Measurements from ENCODE around the gene HOXD13.

Gene HOXD13

GRCh38 chr2:176081376-176081836 lies 11.1 kb upstream of the HOXD13 start:
- no peak for DNase-seq

DNA sequence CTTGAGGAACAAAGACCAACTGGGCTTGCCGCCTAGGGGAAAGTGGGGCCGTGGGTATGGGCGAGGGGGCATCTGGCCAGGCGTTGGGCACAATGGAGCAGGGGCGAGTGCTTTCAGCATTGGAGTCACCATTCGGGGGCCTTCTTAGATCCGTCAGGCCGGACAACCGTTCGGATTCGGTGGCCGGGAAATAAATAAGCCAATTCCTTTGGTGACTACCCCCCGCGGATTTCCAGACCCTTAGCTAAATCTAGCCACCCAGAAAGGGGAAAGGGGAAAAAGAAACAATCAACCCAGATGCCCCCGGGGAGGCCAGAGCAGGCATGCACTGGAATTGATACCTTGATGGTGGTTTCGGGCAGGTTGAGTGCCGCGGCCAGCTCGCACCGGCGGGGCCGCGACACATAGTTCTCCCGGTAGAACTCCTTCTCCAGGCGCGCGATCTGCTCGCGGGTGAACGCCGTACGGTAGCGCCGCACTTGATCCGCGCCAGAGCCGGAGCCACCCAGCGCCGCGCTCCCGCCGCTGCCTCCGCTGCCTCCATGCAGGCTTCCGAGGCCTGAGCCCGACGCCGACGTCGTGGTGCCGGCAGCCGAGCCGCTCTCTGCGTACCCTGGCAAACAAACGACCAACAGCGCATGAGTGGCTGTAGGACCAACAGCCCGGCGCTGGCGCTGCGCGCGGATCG lies 10.5 kb upstream of the HOXD13 start:
- DNase-seq = peak in 1 of 6 experiments; percentile 24

- no peak for DNase-seq
Observed at GRCh38 chr2:176082525-176082823, 10.0 kb upstream of the HOXD13 start.

DNA sequence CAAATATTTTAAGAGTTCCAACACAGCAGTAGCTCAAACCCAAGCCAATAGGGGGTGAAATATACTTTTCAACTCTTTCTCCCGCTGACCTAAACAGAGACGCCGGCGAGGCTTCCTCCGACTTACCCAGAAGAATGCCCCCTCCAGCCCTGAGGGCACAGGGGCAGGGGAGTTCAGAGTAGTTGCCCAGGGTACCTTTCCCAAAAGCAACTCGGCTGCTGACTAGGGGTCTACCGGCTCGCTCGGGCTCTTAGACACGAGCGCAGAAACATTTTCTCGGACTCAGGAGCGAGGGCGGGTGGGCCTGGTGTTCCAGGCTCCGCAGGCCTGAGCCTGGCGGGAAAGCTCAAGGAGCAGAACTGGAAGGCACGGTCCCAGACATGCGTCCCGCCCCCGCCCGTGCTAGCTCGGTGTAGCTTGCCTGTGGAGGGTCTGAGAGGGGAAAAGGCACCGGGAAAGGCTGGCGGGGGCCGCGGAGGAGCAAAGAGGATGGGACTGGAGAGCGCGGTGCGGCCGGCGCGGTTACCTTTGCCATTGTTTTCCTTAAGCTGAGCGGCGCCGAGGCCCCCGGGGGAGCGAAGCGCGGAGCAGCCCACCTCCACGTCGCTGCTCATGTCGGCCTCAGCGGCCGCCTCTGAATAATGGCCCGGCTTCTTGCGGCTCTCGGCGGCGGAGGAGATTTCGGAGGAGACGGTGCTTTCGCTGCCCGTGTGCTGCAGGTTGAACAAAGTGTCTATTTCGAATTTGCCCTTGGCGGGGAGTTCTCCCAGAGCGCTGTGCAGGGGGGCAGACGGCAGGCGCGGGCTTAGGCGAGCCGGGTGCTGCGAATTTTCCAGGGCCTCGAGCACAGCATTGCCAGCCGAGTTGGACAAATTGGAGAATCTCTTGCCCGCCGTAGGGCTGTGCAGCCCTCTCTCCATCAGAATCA lies 9.4 kb upstream of the HOXD13 start:
- DNase-seq = peak in 1 of 6 experiments; percentile 36

GRCh38 chr2:176083796-176084261 lies 8.7 kb upstream of the HOXD13 start, which contains the start of gene EVX2:
Gene EVX2, minus strand, starts transcription at chr2:176083962. Its CDS starts 186 bp downstream, at chr2:176083776.
- DNase-seq = no peak

DNA sequence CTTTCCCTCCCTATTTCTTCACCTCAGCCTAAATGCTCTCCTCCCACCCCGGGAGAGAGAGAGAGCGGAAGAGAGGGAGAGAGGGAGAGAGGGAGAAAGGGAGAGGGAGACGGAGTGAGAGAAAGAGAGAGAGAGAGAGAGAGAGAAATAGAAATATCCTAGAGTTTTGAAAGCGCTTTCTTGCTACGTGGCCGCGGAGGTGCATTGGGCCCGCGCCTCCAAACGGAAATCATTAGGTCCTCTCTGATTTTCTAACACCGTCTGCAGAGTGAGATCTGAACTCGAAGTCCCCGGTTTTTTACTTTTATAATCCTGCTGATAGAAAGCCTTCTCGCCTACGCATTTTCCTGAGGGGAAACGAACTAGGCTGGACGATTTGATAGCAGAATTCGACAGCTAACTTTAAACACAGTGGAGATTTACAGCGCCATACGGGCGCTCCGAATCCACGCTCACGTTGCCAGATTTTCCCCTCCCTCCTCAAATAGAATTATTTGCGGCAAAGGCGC lies 7.9 kb upstream of the HOXD13 start:
- no peak for DNase-seq

DNA sequence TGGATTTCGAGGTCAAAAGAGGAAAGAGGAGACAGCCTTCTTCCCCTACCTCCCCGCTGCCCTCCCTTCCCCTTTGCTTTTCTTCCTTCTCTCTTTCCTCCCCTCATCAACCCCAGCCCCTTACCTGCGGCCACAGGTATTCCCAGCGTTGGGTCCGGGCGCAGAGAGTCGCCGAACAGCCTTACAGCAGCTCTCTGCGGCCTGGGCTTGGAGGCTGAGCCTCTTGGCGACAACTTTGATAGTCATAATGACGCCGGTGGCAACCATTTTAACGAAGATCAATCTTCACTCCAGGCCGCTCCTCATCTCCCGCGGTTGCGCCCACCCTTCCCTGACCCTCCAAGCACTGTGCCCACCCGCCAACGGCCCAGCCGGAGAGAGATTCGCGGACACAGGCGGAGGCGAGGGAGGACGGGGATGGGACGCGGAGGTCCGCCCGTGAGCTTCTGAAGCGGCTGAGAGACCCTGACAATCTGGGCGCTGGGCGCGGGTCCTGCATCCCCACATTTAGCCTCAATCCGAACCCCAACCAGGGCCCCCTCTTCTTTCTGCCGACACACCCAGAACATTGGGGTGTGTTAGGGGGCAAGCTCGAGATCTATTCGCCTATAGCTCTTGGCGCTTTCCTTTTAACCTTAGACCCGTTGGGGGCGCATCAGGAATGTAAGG lies 7.3 kb upstream of the HOXD13 start:
- DNase-seq = peak in 1 of 6 experiments; percentile 34

DNA sequence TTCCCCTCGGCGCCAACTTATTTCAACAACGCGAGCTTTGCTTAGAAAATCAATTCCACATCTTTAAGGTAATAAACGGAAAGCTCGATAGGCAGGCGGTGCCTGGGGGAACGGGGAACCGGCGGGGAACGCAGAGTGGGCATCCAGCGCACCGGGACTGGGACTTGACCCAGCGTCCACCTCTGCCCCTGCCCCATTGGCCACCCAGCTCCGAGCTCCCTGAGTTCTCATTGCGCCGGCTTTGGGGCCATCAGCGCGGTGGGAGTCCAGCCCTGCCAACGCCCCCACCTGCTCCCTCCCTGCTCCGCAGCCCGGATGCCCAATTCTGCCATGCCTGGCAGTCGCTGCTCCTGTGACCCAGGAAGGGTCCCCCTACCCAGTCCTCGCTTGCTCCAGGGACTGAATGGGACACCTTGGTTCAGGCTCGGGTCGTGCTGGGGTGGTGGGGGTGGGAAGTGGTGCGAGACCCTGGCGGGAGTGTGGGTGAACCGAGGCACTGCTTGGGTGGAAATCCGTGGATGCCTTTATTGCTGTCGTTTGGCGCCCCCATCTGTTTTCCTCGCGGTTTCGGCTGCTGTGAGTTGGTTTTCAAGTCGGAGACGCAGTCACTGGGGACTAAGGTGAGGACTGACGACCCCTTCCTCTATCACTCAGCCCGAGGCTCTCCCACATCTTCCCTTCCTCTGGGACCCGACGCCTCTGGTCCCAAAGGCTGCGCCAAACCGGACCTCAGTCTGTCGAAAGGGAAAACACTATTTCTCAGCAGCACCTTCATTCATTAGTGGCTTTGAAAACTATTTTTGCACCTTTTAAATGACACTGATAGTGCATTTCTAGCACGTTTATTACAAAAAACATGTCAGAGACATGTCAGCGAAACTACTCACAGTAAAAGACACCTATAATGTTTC lies 6.4 kb upstream of the HOXD13 start:
- no peak for DNase-seq

DNA sequence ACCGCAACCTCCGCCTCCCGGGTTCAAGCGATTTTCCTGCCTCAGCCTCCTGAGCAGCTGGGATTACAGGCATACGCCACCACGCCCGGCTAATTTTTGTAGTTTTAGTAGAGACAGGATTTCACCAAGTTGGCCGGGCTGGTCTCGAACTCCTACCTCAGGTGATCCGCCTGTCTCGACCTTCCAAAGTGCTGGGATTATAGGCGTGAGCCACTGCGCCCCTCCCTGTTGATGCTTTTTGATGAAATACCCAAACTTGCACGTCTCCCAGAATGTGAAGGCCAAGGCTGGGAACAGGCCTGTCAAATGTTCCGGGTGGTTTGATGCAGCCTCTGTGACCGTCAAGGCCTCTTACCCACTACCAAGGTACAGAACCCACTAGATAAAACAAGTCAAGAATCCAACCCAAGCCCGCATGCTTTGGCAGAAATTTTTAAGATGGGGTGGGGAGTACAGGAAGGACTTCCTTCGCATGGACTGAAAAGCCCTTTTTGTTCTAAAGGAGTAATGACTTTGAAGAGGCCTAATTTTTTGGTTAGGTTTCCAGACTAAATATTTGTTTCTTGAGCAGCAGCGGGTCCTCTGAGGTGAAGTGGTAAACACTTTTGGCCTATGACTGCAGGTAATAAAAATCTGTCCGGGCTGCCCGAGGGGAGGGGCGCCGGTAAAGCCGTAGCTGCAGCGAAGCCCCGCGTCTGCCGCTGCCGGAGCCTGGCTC lies 5.0 kb upstream of the HOXD13 start:
- DNase-seq = no peak

DNA sequence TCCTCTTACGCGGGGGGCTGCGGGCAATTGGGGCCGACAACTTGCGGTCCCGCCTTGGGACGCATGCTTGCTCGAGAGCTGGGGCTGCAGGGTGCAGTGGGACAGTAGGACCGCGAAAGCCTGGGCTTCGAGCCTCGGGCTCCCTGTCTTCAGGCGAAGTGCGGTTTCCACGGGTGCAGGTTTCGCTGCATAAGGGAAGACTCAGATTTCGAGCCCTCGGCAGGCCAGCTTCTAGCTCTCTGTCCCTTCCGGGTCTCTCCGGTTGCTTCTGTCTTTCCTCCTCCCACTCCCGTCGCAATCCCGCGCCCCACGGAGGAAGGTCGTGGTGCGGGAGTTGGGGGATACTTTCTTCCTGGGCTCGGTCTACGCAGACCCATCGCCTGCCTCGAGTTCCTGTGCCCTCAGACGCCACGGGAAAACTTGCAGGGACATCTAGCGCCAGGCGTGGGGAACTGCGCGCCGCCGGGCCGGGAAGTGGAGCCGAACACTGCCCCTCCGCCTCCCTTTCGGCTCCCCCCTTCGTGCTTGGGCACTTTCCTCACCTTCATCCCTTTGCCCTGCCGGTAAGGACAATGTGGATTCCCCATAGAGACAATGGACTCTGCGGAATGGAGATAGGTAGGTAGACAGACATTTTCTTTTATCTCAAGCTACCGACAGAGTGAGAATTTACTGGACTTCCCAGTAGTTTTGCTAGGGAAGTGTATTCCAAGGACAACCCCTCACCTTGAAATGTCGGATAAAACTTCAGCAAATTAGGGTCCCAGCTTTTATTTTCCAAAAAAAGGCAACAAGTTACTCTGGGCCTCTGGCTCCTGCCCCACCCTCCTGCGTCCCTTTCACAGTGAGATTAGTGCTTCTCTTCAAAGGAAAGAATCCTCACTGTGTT lies 4.2 kb upstream of the HOXD13 start:
- no peak for DNase-seq

DNA sequence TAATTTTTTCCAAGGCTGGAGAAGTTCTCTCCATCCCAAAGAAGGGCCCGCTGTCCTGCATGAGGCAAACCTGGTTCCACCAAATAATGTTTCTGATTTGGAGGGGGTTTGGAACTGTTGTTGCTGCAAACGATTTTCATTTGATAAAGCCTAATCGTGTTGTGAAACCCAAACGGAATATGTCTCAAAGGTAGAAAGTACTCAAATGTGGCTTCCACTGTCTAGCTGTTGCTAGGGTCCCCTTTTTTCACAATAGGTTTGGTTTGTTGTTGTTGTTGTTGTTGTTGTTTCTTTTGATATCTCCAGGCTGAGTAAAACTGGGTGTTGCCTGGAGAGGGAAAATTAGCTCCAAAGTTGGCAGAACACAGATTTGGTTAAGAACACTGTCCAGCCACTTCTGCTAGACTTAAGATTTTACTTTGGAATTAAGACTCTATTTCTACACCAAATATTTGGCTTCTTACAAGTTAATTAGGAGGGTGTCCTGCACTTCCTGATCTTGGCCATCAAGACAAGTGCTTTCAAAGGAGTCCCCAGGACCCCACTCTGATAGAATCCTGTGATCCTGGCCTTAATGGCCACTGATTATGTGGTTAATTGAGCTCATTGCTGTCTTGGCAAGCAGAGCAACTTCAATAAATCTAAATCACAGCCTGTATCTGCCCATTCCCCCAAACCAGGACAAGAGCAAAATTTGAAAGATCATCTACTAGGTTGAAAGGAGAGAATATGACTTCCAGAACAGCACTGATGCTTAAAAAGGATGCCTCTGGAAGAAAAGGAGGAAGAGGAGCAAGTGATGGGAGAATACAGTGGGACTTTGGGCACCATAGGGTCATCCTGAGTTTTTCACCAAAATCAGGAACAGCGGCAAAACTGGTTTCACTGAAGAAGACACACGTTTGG lies 3.3 kb upstream of the HOXD13 start:
- DNase-seq = no peak

DNA sequence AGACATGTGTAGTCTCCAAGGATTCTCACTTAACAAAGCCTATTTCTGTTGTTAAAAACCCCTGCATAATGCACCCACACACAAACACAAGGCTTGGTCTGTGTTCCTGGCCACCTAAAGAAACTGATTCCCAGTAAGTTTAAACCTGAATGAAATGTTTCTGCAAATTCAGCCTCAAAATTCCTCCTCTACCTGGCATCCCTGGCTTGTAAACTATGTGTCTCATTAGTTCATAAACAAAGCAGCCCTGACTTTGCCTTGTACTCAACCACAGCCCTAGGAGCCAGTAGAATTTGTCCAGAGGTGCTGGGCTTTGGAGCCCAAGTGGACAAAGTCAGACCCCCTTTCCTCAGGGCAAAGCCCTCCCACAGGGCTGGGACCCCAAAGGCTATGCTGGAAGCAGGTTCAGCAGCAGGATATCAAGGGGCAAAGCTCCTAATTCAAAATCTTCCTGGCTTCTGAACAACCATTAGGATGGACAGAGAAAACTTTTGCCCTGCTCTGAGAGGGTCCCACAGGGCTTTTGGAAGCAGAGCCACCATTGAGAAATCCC lies 2.6 kb upstream of the HOXD13 start:
- DNase-seq = no peak

- no peak for DNase-seq
Observed at GRCh38 chr2:176090862-176091261, 1.7 kb upstream of the HOXD13 start.

- no peak for DNase-seq
Observed at GRCh38 chr2:176091329-176092258, 927 bp upstream of the HOXD13 start.

GRCh38 chr2:176093145-176093897 lies 800 bp downstream of the HOXD13 start:
- DNase-seq = peak in 1 of 6 experiments; percentile 16

- no peak for DNase-seq
Observed at GRCh38 chr2:176093898-176094249, 1.4 kb downstream of the HOXD13 start.

DNA sequence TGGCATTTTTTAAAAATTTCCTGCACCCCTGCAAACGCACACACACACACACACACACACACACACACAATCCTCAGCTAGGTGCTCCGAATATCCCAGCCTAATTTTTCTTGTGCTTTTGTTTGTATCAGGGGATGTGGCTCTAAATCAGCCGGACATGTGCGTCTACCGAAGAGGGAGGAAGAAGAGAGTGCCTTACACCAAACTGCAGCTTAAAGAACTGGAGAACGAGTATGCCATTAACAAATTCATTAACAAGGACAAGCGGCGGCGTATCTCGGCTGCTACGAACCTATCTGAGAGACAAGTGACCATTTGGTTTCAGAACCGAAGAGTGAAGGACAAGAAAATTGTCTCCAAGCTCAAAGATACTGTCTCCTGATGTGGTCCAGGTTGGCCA lies 1.8 kb downstream of the HOXD13 start:
- DNase-seq = no peak

Measured in stimulated activated naive CD4-positive, alpha-beta T cell (primary cell).